Femur (tissue), 1 donor: Measurements from ENCODE around the gene POLD4.
"Not testable (repeated sequence)": the region's sequence is repeated elsewhere in the genome, so short reads cannot be mapped to it uniquely, and the experiment has no call there.

Experiments
- DNase-seq: peaks from one replicate; pipeline ENCODE4 v3.0.0-alpha.2; 2017

The POLD4 gene

GRCh38 chr11:67351275-67352005, 1.9 kb downstream of the POLD4 start:
- peak; percentile 73 for DNase-seq

- DNase-seq, result no peak
These were observed 3.3 kb downstream of the POLD4 start for GRCh38 chr11:67349928-67350465.

GRCh38 chr11:67349457-67349856, 3.9 kb downstream of the POLD4 start:
- no peak for DNase-seq

- DNase-seq, result no peak
These were observed 4.3 kb downstream of the POLD4 start for GRCh38 chr11:67349036-67349435.

- no peak for DNase-seq
These were observed 5.2 kb downstream of the POLD4 start for GRCh38 chr11:67347964-67348749.

- no peak for DNase-seq
These were observed 7.2 kb downstream of the POLD4 start for GRCh38 chr11:67345920-67346819.

- DNase-seq, result no peak
These were observed 8.0 kb downstream of the POLD4 start for GRCh38 chr11:67345247-67345919.

- no peak for DNase-seq
These were observed 9.1 kb downstream of the POLD4 start for GRCh38 chr11:67344264-67344663.

- DNase-seq, result no peak
These were observed 16.1 kb downstream of the POLD4 start for GRCh38 chr11:67337257-67337656.

- no peak for DNase-seq
These were observed 21.2 kb downstream of the POLD4 start for GRCh38 chr11:67332081-67332691.

GRCh38 chr11:67323526-67323925, 29.8 kb downstream of the POLD4 start:
- no peak for DNase-seq

GRCh38 chr11:67322049-67322448, 31.3 kb downstream of the POLD4 start:
- no peak for DNase-seq

GRCh38 chr11:67321313-67321871, 32.0 kb downstream of the POLD4 start:
- no peak for DNase-seq

GRCh38 chr11:67320691-67321090, 32.7 kb downstream of the POLD4 start:
- no peak for DNase-seq

GRCh38 chr11:67320011-67320410, 33.3 kb downstream of the POLD4 start:
- DNase-seq, result no peak

GRCh38 chr11:67318876-67319275, 34.5 kb downstream of the POLD4 start:
- DNase-seq, result not testable (repeated sequence)

- DNase-seq, result no peak
These were observed 35.3 kb downstream of the POLD4 start for GRCh38 chr11:67317888-67318555.

- peak; percentile 98 for DNase-seq
These were observed 36.0 kb downstream of the POLD4 start for GRCh38 chr11:67317205-67317887.

GRCh38 chr11:67316882-67317204, 36.5 kb downstream of the POLD4 start:
- DNase-seq, result no peak

GRCh38 chr11:67315325-67315909, 37.9 kb downstream of the POLD4 start:
- no peak for DNase-seq
